IPS-18a (cell line): ENCODE data around the gene BTBD17.

ENCODE experiments used
- H3K27ac ChIP-seq: one replicate; pipeline ENCODE4 v1.5.1; 2013; ENCODE audit warnings: low read length
- H3K27me3 ChIP-seq: one replicate; pipeline ENCODE4 v1.6.1; 2013; ENCODE audit warnings: mild to moderate bottlenecking, low read length; ENCODE audit not compliant: control insufficient read depth, insufficient read depth
- H3K36me3 ChIP-seq: one replicate; pipeline ENCODE4 v1.6.1; 2013; ENCODE audit warnings: low read depth, low read length; ENCODE audit not compliant: control insufficient read depth
- H3K4me1 ChIP-seq: one replicate; pipeline ENCODE4 v1.6.1; 2013; ENCODE audit warnings: low read depth, low read length; ENCODE audit not compliant: control insufficient read depth
- H3K4me3 ChIP-seq: one replicate; pipeline ENCODE4 v1.5.1; 2013; ENCODE audit warnings: low read length
- H3K9ac ChIP-seq: one replicate; pipeline ENCODE4 v1.6.1; 2013; ENCODE audit warnings: mild to moderate bottlenecking, low read length, moderate library complexity
- H3K9me3 ChIP-seq: one replicate; pipeline ENCODE4 v1.6.1; 2013; ENCODE audit warnings: low read depth, low read length; ENCODE audit not compliant: control insufficient read depth

Gene BTBD17

GRCh38 chr17:74368341-74369081 lies 6.8 kb upstream of the BTBD17 start:
- Histone ChIP-seq H3K9ac (no peak overlapping the region), H3K27ac (no peak overlapping the region), H3K36me3 (no peaks in the 10 kb centered on the region), H3K4me1 (peaks cover 6% of the 10 kb centered on the region), H3K4me3 (no peak overlapping the region), H3K9me3 (no peaks in the 10 kb centered on the region), H3K27me3 (no peaks in the 10 kb centered on the region)

GRCh38 chr17:74367206-74367605 lies 5.5 kb upstream of the BTBD17 start, which contains the start of gene GPR142:
Gene GPR142, plus strand, starts transcription at chr17:74367506. Its CDS starts 2,035 bp downstream, at chr17:74369541.
- H3K27me3 ChIP-seq = no peaks in the 10 kb centered on the region
- H3K4me1 ChIP-seq = peaks cover 15% of the 10 kb centered on the region
- no peak within 1 kb of the TSS for H3K4me3 ChIP-seq
- no peak within 1 kb of the TSS for H3K9ac ChIP-seq
- H3K9me3 ChIP-seq = no peaks in the 10 kb centered on the region
- H3K36me3 ChIP-seq = no peaks in the 10 kb centered on the region
- H3K27ac ChIP-seq = no peak within 1 kb of the TSS

DNA sequence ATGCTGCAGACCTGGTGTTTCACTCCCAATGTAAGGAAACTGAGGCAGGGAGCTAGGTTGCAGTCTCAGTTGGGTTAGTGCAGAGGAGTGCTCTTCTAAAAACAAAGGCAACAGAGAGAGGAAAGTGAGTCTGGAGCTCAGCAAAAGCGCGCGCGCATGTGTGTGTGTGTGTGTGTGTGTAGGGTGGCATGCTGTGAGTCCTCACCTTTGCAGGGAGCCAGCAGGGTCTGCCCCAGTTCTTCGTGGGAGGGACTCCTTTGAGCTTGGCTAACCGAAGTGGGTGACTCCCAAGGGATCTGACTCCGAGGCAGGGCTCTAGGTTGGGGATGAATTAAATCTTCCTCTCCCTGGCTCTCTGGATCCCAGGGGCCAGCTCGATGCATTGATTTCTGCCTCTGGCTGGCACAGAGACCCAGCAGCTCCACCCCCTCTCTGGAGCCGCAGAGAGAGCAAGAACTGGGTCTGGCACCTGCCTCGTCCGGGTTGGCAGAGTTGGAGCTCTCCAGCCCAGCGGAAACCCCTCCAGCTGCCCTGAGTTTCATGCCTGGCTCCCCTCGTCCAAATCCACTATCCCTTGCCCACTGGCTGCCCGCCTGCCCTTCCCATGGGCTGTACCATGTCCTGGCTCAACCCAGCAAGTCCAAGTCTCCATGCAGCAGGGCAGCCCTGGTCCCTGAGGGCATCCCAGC lies 1.3 kb upstream of the BTBD17 start:
- no peaks in the 10 kb centered on the region for H3K36me3 ChIP-seq
- peaks cover 1% of the 10 kb centered on the region for H3K27me3 ChIP-seq
- H3K27ac ChIP-seq = peak overlapping the region; percentile 58
- no peak overlapping the region for H3K4me3 ChIP-seq
- no peak overlapping the region for H3K9ac ChIP-seq
- no peaks in the 10 kb centered on the region for H3K9me3 ChIP-seq
- peaks cover 21% of the 10 kb centered on the region for H3K4me1 ChIP-seq

DNA sequence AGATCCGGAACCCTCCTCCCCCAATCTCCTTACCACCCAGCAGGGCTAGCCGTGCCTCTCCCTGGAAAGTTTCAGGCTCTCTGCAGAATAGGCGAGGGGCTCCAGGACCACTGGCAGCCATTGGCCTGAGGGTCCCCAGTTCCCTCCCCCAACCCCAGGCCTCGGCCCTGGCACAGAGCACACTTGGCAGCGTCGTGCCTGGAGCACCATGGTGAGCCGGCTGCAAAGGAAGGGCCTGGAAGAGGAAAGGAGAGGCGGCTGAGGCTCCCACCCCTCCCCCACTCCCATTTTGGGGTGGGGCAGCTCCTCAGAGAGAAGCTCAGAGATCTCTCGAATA lies 369 bp upstream of the BTBD17 start:
- peak overlapping the region; percentile 58 for H3K27ac ChIP-seq
- no peaks in the 10 kb centered on the region for H3K36me3 ChIP-seq
- peaks cover 21% of the 10 kb centered on the region for H3K4me1 ChIP-seq
- H3K4me3 ChIP-seq = peak overlapping the region; percentile 66
- peaks cover 10% of the 10 kb centered on the region for H3K27me3 ChIP-seq
- H3K9me3 ChIP-seq = no peaks in the 10 kb centered on the region
- H3K9ac ChIP-seq = peak overlapping the region; percentile 44

DNA sequence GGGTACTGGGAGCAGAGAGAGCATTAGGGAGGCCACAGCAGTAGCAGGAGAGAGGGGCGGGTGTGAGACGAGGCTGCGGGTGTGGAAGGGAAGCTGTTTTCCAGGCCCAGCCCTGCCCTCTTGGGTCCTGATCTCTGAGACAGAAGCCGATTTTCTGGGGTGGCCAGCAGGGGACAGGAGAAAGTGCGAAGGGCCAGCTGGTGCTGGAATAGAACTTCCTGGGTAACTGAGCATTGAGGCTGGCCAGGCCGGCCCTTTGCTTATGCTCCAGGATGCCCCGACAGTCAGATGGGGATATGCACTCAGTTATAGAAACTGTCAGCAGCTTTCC lies 804 bp downstream of the BTBD17 start:
- peaks cover 21% of the 10 kb centered on the region for H3K4me1 ChIP-seq
- H3K9me3 ChIP-seq = no peaks in the 10 kb centered on the region
- H3K36me3 ChIP-seq = no peaks in the 10 kb centered on the region
- H3K4me3 ChIP-seq = peak overlapping the region; percentile 66
- no peak overlapping the region for H3K27ac ChIP-seq
- H3K9ac ChIP-seq = peak overlapping the region; percentile 49
- peaks cover 19% of the 10 kb centered on the region for H3K27me3 ChIP-seq

DNA sequence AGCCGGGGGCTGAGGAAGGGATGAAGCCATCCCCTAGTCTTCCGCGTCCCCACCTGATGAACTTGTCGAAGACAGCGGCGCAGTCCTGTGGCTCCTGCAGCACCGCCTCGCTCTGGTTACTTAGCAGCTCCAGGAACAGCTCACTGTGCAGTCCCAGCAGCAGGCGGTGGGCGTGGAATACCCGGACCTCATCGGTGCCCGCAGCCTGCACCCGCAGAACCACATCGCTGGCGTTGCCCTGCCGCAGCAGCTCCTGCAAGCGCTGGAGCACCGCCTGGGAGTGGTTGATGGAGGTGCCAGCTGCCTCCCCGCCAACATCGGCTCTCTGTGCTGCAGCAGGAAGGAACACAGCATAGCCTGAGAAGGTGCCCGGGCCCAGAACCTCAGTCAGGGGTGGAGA lies 1.8 kb downstream of the BTBD17 start:
- H3K27me3 ChIP-seq = peaks cover 28% of the 10 kb centered on the region
- no peak overlapping the region for H3K27ac ChIP-seq
- peaks cover 21% of the 10 kb centered on the region for H3K4me1 ChIP-seq
- no peak overlapping the region for H3K9ac ChIP-seq
- no peaks in the 10 kb centered on the region for H3K9me3 ChIP-seq
- H3K4me3 ChIP-seq = no peak overlapping the region
- no peaks in the 10 kb centered on the region for H3K36me3 ChIP-seq

GRCh38 chr17:74358697-74359096 lies 3.0 kb downstream of the BTBD17 start:
- Histone ChIP-seq H3K36me3 (no peaks in the 10 kb centered on the region), H3K27ac (no peak overlapping the region), H3K9me3 (no peaks in the 10 kb centered on the region), H3K9ac (no peak overlapping the region), H3K4me3 (no peak overlapping the region), H3K4me1 (peaks cover 21% of the 10 kb centered on the region), H3K27me3 (peaks cover 39% of the 10 kb centered on the region)

DNA sequence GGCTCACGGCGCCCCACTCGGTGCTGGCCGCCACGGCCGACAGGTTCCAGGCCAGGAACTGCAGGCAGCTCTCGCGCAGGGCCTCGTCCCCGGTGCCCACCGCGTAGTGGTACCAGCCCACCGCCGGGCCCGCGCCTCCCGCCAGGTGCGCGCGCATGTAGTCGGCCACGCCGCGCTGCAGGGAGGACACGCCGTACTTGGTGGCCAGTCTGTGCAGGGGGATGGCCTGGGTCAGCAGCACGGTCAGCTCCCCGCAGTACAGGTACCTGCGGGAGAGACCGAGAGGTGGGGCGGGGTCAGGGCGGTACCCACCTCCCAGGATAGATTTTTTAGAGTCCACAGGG lies 4.2 kb downstream of the BTBD17 start:
- H3K27ac ChIP-seq = no peak overlapping the region
- peaks cover 52% of the 10 kb centered on the region for H3K27me3 ChIP-seq
- H3K36me3 ChIP-seq = no peaks in the 10 kb centered on the region
- H3K4me1 ChIP-seq = peaks cover 14% of the 10 kb centered on the region
- no peak overlapping the region for H3K9ac ChIP-seq
- no peak overlapping the region for H3K4me3 ChIP-seq
- no peaks in the 10 kb centered on the region for H3K9me3 ChIP-seq

GRCh38 chr17:74356646-74357465 lies 4.8 kb downstream of the BTBD17 start:
- Histone ChIP-seq H3K9ac (no peak overlapping the region), H3K27me3 (peaks cover 58% of the 10 kb centered on the region), H3K27ac (no peak overlapping the region), H3K36me3 (no peaks in the 10 kb centered on the region), H3K4me1 (peaks cover 11% of the 10 kb centered on the region), H3K9me3 (no peaks in the 10 kb centered on the region), H3K4me3 (peak overlapping the region; percentile 27)

- H3K9ac ChIP-seq = no peak overlapping the region
- no peaks in the 10 kb centered on the region for H3K9me3 ChIP-seq
- no peak overlapping the region for H3K4me3 ChIP-seq
- H3K27me3 ChIP-seq = peaks cover 74% of the 10 kb centered on the region
- H3K27ac ChIP-seq = no peak overlapping the region
- H3K36me3 ChIP-seq = no peaks in the 10 kb centered on the region
- H3K4me1 ChIP-seq = no peaks in the 10 kb centered on the region
These were observed 6.6 kb downstream of the BTBD17 start for GRCh38 chr17:74355065-74355464.

DNA sequence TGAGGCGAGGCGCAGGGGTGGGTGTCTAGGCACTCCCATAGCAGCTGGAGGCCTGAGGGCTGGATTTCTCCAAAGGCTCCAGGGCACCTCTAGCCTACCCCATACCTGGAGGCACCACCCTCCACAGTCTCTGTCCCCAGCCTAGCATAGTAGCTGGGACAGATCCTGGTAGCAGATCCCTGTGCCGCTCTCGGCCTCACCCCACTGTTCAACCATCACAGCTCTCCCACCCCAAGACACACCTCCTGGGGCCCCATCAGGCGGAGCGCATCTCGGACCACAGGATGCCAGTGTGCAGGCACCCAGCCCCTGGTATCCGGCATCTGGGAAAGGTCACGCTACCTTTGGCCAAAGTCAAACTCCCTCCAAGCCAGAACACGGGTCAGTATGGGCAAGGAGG lies 7.1 kb downstream of the BTBD17 start:
- peaks cover 74% of the 10 kb centered on the region for H3K27me3 ChIP-seq

More for the DNA sequence above, 7.1 kb downstream of the BTBD17 start:
- Histone ChIP-seq H3K36me3 (no peaks in the 10 kb centered on the region), H3K4me3 (no peak overlapping the region), H3K27ac (no peak overlapping the region), H3K9me3 (no peaks in the 10 kb centered on the region), H3K4me1 (no peaks in the 10 kb centered on the region), H3K9ac (no peak overlapping the region)
